Spleen (tissue), 11 donors: ENCODE results near the gene KIF3A. TPM values are rescaled to one million over a fixed set of nuclear protein-coding genes. Genes with fewer than 3 reads are reported as not detected.

Experiments
- DNase-seq: peaks from one replicate; pipeline ENCODE4 v3.0.0-alpha.2; 2020
- H3K27ac ChIP-seq, 8 donors: fragments of 200-600 bp; sonication (generic) in 7 of 8; 1 replicate in 4 of 8; 2 replicates in 4 of 8; pipeline versions ENCODE4 v1.5.0 to v1.8.0; 2016 to 2021; ENCODE audit warnings: inconsistent platforms in 4 of 8, mild to moderate bottlenecking in 4 of 8, moderate library complexity in 1 of 8
- H3K27me3 ChIP-seq, 7 donors: fragments of 200-600 bp; sonication (generic) in 6 of 7; replicated peaks in 1 of 7; 1 replicate in 4 of 7; 2 replicates in 3 of 7; pipeline versions ENCODE4 v1.5.0 to v1.8.0; 2016 to 2021; ENCODE audit warnings: inconsistent platforms in 3 of 7, mild to moderate bottlenecking in 1 of 7
- H3K36me3 ChIP-seq, 6 donors: fragments of 200-600 bp; sonication (generic) in 5 of 6; 1 replicate in 4 of 6; 2 replicates in 2 of 6; pipeline versions ENCODE4 v1.5.0 to v1.8.0; 2016 to 2021; ENCODE audit warnings: inconsistent platforms in 2 of 6
- H3K4me1 ChIP-seq, 6 donors: fragments of 200-600 bp; sonication (generic) in 5 of 6; 1 replicate in 3 of 6; 2 replicates in 3 of 6; pipeline versions ENCODE4 v1.5.0 to v1.8.0; 2016 to 2021; ENCODE audit warnings: inconsistent platforms in 3 of 6
- H3K4me3 ChIP-seq, 8 donors: fragments of 200-600 bp; sonication (generic) in 7 of 8; 1 replicate in 4 of 8; 2 replicates in 4 of 8; pipeline versions ENCODE4 v1.5.0 to v1.8.0; 2016 to 2021; ENCODE audit warnings: inconsistent platforms in 4 of 8, mild to moderate bottlenecking in 4 of 8, moderate library complexity in 2 of 8
- H3K9me3 ChIP-seq, 8 donors: fragments of 200-600 bp; sonication (generic) in 7 of 8; 1 replicate in 4 of 8; 2 replicates in 4 of 8; pipeline versions ENCODE4 v1.5.0 to v1.8.0; 2016 to 2021; ENCODE audit warnings: inconsistent platforms in 4 of 8
- CTCF ChIP-seq, 11 experiments: fragments of 200-600 bp in 7 of 11; fragments of 450-650 bp in 4 of 11; sonication (generic) in 4 of 11; IDR thresholded peaks in 8 of 11; conservative IDR thresholded peaks in 3 of 11; 1 replicate in 7 of 11; 2 replicates in 4 of 11; pipeline versions ENCODE4 v1.4.0 to v1.8.0; 2016 to 2021; ENCODE audit warnings: antibody characterized with exemption in 11 of 11, inconsistent platforms in 4 of 11, mild to moderate bottlenecking in 1 of 11
- POLR2A ChIP-seq, 3 donors: fragments of 450-650 bp; IDR thresholded peaks; one replicate each; pipeline ENCODE4 v1.5.1; 2017; ENCODE audit warnings: antibody characterized with exemption in 3 of 3, mild to moderate bottlenecking in 1 of 3
- POLR2AphosphoS5 ChIP-seq, 3 donors: sonication (generic); formaldehyde crosslinking; IDR thresholded peaks; one replicate each; pipeline ENCODE4 v1.5.1; 2017; ENCODE audit warnings: antibody characterized with exemption in 3 of 3
- WGBS, 5 donors: extraction: QIAGEN DNeasy Blood & Tissue Kit in 3 of 5; methylation state at CpG; one replicate each; pipeline versions ENCODE4 v1.1.5 to v1.1.7; 2013 to 2018; 5-methylcytosine and 5-hydroxymethylcytosine counted together
- intact Hi-C: fragments of 100-400 bp; cut with DNase I; formaldehyde crosslinking; loops from one replicate; pipeline ENCODE4 v1.15.0; 2023; ENCODE audit warnings: low total_unique reads
- polyA plus RNA-seq, 3 donors: library from polyadenylated mRNA; stranded (reverse); fragments of 200-250 nt; gene quantifications; one replicate each; pipeline ENCODE4 v1.2.1, GENCODE V29; 2013
- total RNA-seq, 7 donors: library from RNA; depleted of rRNA in 3 of 7; stranded (reverse); fragments of >200 nt in 3 of 7; fragmentation: NEBNext Ultra II Directional in 4 of 7; extraction: Animal tissue kit (Norgen Biotek cat#: 25700) in 4 of 7; gene quantifications; one replicate each; pipeline versions ENCODE4 v1.1.0 to v1.2.1, GENCODE V29; 2016 to 2021
- donor health status: healthy with polysubstance abuse.
- donor health status: DM: no; HTN: no; CAD: no; lungs with moderate emphysema.
- donor health status: DM: no; HTN: no; CAD: no.
- donor health status: Bipolar disorder and iron deficiency.
- donor health status: healthy.
- donor health status: DM: no; HTN: no; CAD: no.
- donor health status: DM: yes; HTN: yes; CAD: no.

KIF3A gene
- total and polyA plus RNA-seq, 10 donors = 1.3 to 10.7 (median 6.7) TPM

GRCh38 chr5:132684491-132684890 is 52.9 kb downstream of the KIF3A start:
- H3K4me1 ChIP-seq = peaks cover 0 to 23% (median 4%) of the 10 kb centered on the region in 6 donors
- H3K27ac ChIP-seq = no peak overlapping the region
- H3K9me3 ChIP-seq = no peaks in the 10 kb centered on the region
- no peaks in the 10 kb centered on the region for H3K27me3 ChIP-seq
- no peaks in the 10 kb centered on the region for H3K36me3 ChIP-seq
- DNase-seq = no peak
- TF ChIP-seq CTCF (IDR thresholded peaks at IDR 0.05 in 8 of 11, conservative IDR thresholded peaks at IDR 0.05 in 3 of 11) (no peak), POLR2A (IDR thresholded peaks at IDR 0.05) (no peak), POLR2AphosphoS5 (IDR thresholded peaks at IDR 0.05) (no peak)
- intact Hi-C loops = no loop called here
- no peak overlapping the region for H3K4me3 ChIP-seq
- WGBS, 5 donors = 86 to 92% (median 87%) methylated on average over 6 of the region's 6 CpGs

GRCh38 chr5:132681983-132682382 is 55.4 kb downstream of the KIF3A start:
- H3K9me3 ChIP-seq = no peaks in the 10 kb centered on the region
- no peak overlapping the region for H3K4me3 ChIP-seq
- DNase-seq = peak; percentile 51
- no peak overlapping the region for H3K27ac ChIP-seq
- H3K4me1 ChIP-seq = peaks cover 0 to 11% (median 0%) of the 10 kb centered on the region in 6 donors
- no peaks in the 10 kb centered on the region for H3K27me3 ChIP-seq
- intact Hi-C loops = no loop called here
- 62 to 93% (median 86%) methylated on average over 4 of the region's 4 CpGs for WGBS, 5 donors
- TF ChIP-seq CTCF (IDR thresholded peaks at IDR 0.05 in 8 of 11, conservative IDR thresholded peaks at IDR 0.05 in 3 of 11) = no peak
- no peaks in the 10 kb centered on the region for H3K36me3 ChIP-seq

- H3K36me3 ChIP-seq = no peaks in the 10 kb centered on the region
- H3K9me3 ChIP-seq = no peaks in the 10 kb centered on the region
- H3K4me3 ChIP-seq = no peak overlapping the region
- no peaks in the 10 kb centered on the region for H3K27me3 ChIP-seq
- H3K27ac ChIP-seq = no peak overlapping the region
- intact Hi-C loops = no loop called here
- 42 to 81% (median 67%) methylated on average over 2 of the region's 2 CpGs for WGBS, 5 donors
- no peak for DNase-seq
- TF ChIP-seq POLR2A (IDR thresholded peaks at IDR 0.05) (no peak), POLR2AphosphoS5 (IDR thresholded peaks at IDR 0.05) (no peak), CTCF (IDR thresholded peaks at IDR 0.05 in 8 of 11, conservative IDR thresholded peaks at IDR 0.05 in 3 of 11) (no peak)
- peaks cover 0 to 16% (median 0%) of the 10 kb centered on the region in 6 donors for H3K4me1 ChIP-seq
Measured at GRCh38 chr5:132681476-132681831, 55.9 kb downstream of the KIF3A start.

GRCh38 chr5:132680780-132681475 is 56.4 kb downstream of the KIF3A start:
- TF ChIP-seq CTCF (IDR thresholded peaks at IDR 0.05 in 8 of 11, conservative IDR thresholded peaks at IDR 0.05 in 3 of 11) = no peak
- no peak for TF ChIP-seq POLR2A (IDR thresholded peaks at IDR 0.05)
- no peak for TF ChIP-seq POLR2AphosphoS5 (IDR thresholded peaks at IDR 0.05)
- 74 to 93% (median 84%) methylated on average over 8 of the region's 8 CpGs for WGBS, 5 donors

More at GRCh38 chr5:132680780-132681475, 56.4 kb downstream of the KIF3A start:
- H3K9me3 ChIP-seq = no peaks in the 10 kb centered on the region
- H3K27ac ChIP-seq = no peak overlapping the region
- no peaks in the 10 kb centered on the region for H3K36me3 ChIP-seq
- peaks cover 0 to 21% (median 0%) of the 10 kb centered on the region in 6 donors for H3K4me1 ChIP-seq
- DNase-seq = peak; percentile 45
- intact Hi-C loops = no loop called here
- no peaks in the 10 kb centered on the region for H3K27me3 ChIP-seq
- H3K4me3 ChIP-seq = no peak overlapping the region
